Measurements from ENCODE around the gene ITM2B.

Gene ITM2B

DNA sequence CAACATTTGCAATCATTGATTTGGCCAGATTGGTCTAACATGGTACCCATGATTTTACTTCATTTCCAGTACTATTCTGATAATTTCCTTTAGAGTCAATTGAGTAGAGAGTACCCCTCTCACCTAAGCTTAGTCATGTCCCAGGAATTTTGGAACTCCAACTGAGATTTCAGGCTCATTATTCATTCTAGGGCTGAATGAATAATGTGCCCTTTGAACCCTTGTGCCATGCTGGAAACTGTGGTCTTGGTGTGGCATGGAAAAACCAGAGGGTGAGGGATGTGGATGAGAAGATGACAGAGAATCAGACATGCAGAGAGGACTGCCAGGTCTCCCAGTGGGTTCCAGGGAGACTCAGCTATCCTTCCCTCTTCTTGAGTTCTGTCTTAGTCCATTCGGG, 30.2 kb downstream of the ITM2B start:
- DNase-seq: no peak

DNA sequence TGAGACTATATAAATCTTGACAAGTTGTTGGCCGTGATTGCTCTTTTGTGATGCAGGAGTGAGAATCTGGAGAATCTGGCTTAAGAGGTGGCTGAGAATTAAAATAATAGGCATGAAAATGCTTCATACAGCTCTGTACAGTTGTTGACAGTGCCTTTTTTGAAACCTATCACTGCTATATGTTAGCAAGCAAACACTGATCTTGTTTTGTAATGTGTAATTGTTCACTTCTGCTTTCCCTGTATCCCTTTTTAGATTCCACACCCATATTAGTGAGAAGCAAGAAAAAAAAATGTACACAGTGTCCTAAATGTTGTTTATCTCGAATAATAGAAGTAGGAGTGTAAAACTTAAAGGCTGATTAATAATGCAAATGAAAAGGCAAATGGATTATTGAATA, 31.1 kb downstream of the ITM2B start:
- DNase-seq: no peak

GRCh38 chr13:48265217-48265815, 32.3 kb downstream of the ITM2B start:
- no peak for DNase-seq

DNA sequence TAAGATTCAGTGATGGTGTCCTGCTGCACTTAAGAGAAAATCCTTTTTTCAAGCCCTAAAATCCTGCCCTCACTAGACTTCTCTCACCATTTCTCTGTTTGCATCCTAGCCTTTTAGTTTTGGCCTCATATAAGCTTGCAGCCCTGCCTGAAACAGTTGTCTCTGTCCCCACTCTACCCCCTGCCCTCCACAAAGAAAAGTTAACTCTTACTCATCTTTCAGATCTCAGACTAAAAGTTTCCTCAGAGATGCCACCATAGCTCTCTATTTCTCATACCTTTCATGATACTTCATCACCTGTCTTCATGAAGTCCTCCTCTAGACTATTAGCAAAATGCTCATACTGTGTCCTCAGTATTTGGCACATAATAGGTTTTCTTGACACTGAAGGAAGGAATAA, 33.1 kb downstream of the ITM2B start:
- no peak for DNase-seq

- no peak for DNase-seq
Measured at GRCh38 chr13:48266701-48267639, 34.0 kb downstream of the ITM2B start.

GRCh38 chr13:48268019-48268418, 35.0 kb downstream of the ITM2B start:
- DNase-seq: no peak

GRCh38 chr13:48273346-48273745, 40.3 kb downstream of the ITM2B start:
- no peak for DNase-seq

DNA sequence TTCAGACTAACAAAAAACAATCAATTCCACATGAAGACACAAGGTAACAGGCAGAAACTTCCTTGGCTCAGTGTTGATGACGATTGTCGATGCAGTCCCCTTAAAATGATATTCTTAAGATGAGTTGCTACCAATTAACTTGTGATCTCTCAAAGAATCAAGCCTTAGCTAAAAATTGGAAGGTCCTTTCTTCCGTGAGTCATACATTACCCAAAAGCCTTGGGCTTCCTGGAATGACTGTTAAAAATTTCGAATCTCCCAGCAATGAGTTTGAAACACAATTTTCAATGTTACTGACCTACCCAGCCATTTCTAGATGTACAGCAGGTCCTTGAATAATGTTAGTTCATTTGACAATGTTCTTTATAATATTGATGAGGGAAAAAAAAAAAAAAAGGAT, 42.5 kb downstream of the ITM2B start:
- no peak for DNase-seq

- DNase-seq: no peak
Measured at GRCh38 chr13:48278806-48279205, 45.8 kb downstream of the ITM2B start.

GRCh38 chr13:48281556-48281955, 48.5 kb downstream of the ITM2B start:
- DNase-seq: no peak

GRCh38 chr13:48291730-48292129, 58.7 kb downstream of the ITM2B start:
- no peak for DNase-seq

DNA sequence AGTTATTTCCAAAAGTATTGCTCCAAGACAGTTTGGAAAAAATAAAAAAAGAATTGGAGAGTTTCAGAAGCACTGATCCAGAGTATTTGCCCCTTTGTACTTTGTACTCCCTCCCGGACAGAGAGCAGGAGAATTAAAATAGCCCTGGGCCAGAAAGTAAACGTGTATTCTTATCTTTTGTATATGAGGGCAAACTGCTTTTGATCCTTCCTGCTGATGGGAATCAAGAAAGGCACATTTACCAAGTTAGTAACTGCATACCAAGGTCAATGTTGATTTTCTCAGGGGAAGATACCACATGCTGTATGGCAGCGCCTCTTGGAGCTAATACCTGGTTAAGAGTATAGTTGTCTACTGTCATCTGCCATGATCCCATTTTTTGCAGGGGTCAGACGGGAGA, 59.6 kb downstream of the ITM2B start:
- no peak for DNase-seq

- DNase-seq: no peak
Measured at GRCh38 chr13:48294653-48295052, 61.6 kb downstream of the ITM2B start.

GRCh38 chr13:48295271-48295670, 62.3 kb downstream of the ITM2B start:
- DNase-seq: no peak

GRCh38 chr13:48296528-48296927, 63.5 kb downstream of the ITM2B start:
- no peak for DNase-seq

DNA sequence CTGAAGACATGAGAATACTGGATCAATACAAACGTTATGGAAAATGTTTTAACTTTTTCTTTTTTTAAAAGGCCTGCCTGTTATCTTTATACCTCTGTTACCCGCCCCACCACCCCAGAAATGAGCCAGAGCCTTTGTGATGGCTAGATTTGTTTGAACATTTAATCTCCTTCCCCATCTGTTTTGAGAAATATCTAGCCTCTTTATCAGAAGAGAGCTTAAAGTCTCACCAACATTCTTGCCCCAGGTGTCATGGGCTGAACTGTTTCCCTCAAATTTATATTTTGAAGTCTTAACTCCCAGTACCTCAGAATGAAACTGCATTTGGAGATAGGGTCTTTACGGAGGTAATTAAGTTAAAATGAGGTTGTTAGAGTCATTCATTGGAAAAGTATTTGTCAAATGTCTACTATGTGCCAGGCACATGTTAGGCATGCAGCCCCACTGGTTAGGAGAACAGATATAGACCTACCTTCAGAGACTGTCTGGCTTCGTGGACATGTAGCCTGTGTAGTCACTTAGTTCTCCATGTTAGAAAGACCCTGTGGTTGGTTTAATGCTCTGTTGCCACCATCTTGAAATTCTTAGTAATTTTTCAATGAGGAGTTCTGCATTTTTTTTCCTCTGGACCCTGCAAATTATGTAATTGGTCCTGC, 64.3 kb downstream of the ITM2B start:
- DNase-seq: no peak

GRCh38 chr13:48299591-48299990, 66.6 kb downstream of the ITM2B start:
- no peak for DNase-seq

- DNase-seq: no peak
Measured at GRCh38 chr13:48302871-48303358, 69.9 kb downstream of the ITM2B start.

DNA sequence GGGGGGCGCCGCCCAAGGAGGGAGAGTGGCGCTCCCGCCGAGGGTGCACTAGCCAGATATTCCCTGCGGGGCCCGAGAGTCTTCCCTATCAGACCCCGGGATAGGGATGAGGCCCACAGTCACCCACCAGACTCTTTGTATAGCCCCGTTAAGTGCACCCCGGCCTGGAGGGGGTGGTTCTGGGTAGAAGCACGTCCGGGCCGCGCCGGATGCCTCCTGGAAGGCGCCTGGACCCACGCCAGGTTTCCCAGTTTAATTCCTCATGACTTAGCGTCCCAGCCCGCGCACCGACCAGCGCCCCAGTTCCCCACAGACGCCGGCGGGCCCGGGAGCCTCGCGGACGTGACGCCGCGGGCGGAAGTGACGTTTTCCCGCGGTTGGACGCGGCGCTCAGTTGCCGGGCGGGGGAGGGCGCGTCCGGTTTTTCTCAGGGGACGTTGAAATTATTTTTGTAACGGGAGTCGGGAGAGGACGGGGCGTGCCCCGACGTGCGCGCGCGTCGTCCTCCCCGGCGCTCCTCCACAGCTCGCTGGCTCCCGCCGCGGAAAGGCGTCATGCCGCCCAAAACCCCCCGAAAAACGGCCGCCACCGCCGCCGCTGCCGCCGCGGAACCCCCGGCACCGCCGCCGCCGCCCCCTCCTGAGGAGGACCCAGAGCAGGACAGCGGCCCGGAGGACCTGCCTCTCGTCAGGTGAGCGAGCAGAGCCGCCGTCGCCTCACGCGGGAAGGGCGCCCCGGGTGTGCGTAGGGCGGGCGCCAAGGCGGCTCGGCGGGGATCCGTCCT, 70.5 kb downstream of the ITM2B start, which contains the start of gene RB1:
Gene RB1 (plus strand): TSS at position 393 of the 784 bp plus-strand sequence. CDS start 162 bp downstream, at position 555.
- DNase-seq: peak; percentile 76

GRCh38 chr13:48304143-48304876, 71.3 kb downstream of the ITM2B start:
- DNase-seq: no peak

- DNase-seq: no peak
Measured at GRCh38 chr13:48311223-48311622, 78.2 kb downstream of the ITM2B start.
